ENCODE measurements around the gene NFE2L3. TPM values are rescaled to one million over a fixed set of nuclear protein-coding genes. Genes with fewer than 3 reads are reported as not detected.

Gene NFE2L3
- polyA plus RNA-seq, 1 experiment: 63.5 TPM

- CTCF ChIA-PET: interaction anchor here (0.7 to 10.3 kb wide), 20 partner anchors 8 to 952 kb away, joined by 3 to 165 read pairs (median 5); partner anchors contain the start of gene NFE2L3
- POLR2A ChIA-PET: interaction anchor here (0.6 to 2.1 kb wide), 7 partner anchors 10 to 898 kb away, joined by 3 to 8 read pairs (median 3); partner anchors contain the start of gene NFE2L3
- no peak overlapping the region for H3K27ac ChIP-seq (ENCODE audit: low read depth, low read length)
Measured at GRCh38 chr7:26198781-26199169, 46.8 kb downstream of the NFE2L3 start.

GRCh38 chr7:26199301-26200037, 47.5 kb downstream of the NFE2L3 start:
- no peak for DNase-seq (ENCODE audit: low read depth, low spot score)
- CTCF ChIA-PET: interaction anchor here (1.4 to 10.3 kb wide), 8 partner anchors 11 to 351 kb away, joined by 3 to 165 read pairs (median 14); partner anchors contain the start of gene NFE2L3

More at GRCh38 chr7:26198781-26199169, 46.8 kb downstream of the NFE2L3 start:
- TF ChIP-seq CTCF (IDR thresholded peaks at IDR 0.05; ENCODE audit: low read depth, low read length): no peak
- peaks cover 5% of the 10 kb centered on the region; the same call in 1 of the 2 replicates for H3K9me3 ChIP-seq (ENCODE audit: control insufficient read depth, insufficient read depth, low read length)
- no peaks in the 10 kb centered on the region for H3K27me3 ChIP-seq (ENCODE audit: control insufficient read depth, insufficient read depth, low read length)
- DNase-seq (ENCODE audit: low read depth, low spot score): no peak
- peak overlapping the region; percentile 97 for H3K4me3 ChIP-seq (ENCODE audit: low read depth, low read length)

GRCh38 chr7:26200038-26200443, 48.0 kb downstream of the NFE2L3 start:
- CTCF ChIA-PET: interaction anchor here (1.4 to 10.3 kb wide), 4 partner anchors 12 to 351 kb away, joined by 3 to 165 read pairs (median 20); no protein-coding TSS in a partner anchor

More at GRCh38 chr7:26199301-26200037, 47.5 kb downstream of the NFE2L3 start:
- TF ChIP-seq CTCF (IDR thresholded peaks at IDR 0.05; ENCODE audit: low read depth, low read length): no peak
- Histone ChIP-seq H3K27ac (ENCODE audit: low read depth, low read length) (peak overlapping the region; percentile 96), H3K9me3 (ENCODE audit: control insufficient read depth, insufficient read depth, low read length) (peaks cover 5% of the 10 kb centered on the region; the same call in 1 of the 2 replicates), H3K4me3 (ENCODE audit: low read depth, low read length) (peak overlapping the region; percentile 97), H3K27me3 (ENCODE audit: control insufficient read depth, insufficient read depth, low read length) (no peaks in the 10 kb centered on the region)
- POLR2A ChIA-PET: interaction anchor here (0.6 to 2.8 kb wide), 33 partner anchors 8 to 1473 kb away, joined by 3 to 28 read pairs (median 4); partner anchors contain the start of genes HOXA5, HOXA7 and NFE2L3

GRCh38 chr7:26200444-26201246, 48.6 kb downstream of the NFE2L3 start, which contains the start of gene HNRNPA2B1:
TSS of gene HNRNPA2B1 (minus strand) at chr7:26200746. CDS start at chr7:26200577, 169 bp downstream.
- DNase-seq (ENCODE audit: low read depth, low spot score): peak; percentile 93
- peak within 1 kb of the TSS; percentile 96 for H3K27ac ChIP-seq (ENCODE audit: low read depth, low read length)
- peaks cover 5% of the 10 kb centered on the region; the same call in 1 of the 2 replicates for H3K9me3 ChIP-seq (ENCODE audit: control insufficient read depth, insufficient read depth, low read length)
- peak within 1 kb of the TSS; percentile 97 for H3K4me3 ChIP-seq (ENCODE audit: low read depth, low read length)
- POLR2A ChIA-PET: interaction anchor here (0.6 to 2.8 kb wide), 34 partner anchors 9 to 1475 kb away, joined by 3 to 28 read pairs (median 4); partner anchors contain the start of genes HOXA5, HOXA7 and NFE2L3
- no peak for TF ChIP-seq CTCF (IDR thresholded peaks at IDR 0.05; ENCODE audit: low read depth, low read length)
- CTCF ChIA-PET: interaction anchor here (1.0 to 10.3 kb wide), 4 partner anchors 9 to 352 kb away, joined by 3 to 165 read pairs (median 5); no protein-coding TSS in a partner anchor
- no peaks in the 10 kb centered on the region for H3K27me3 ChIP-seq (ENCODE audit: control insufficient read depth, insufficient read depth, low read length)

More at GRCh38 chr7:26200038-26200443, 48.0 kb downstream of the NFE2L3 start:
- POLR2A ChIA-PET: interaction anchor here (0.6 to 2.8 kb wide), 31 partner anchors 8 to 1474 kb away, joined by 3 to 28 read pairs (median 4); partner anchors contain the start of genes HOXA5, HOXA7 and NFE2L3
- Histone ChIP-seq H3K9me3 (ENCODE audit: control insufficient read depth, insufficient read depth, low read length) (peaks cover 5% of the 10 kb centered on the region; the same call in 1 of the 2 replicates), H3K27me3 (ENCODE audit: control insufficient read depth, insufficient read depth, low read length) (no peaks in the 10 kb centered on the region), H3K27ac (ENCODE audit: low read depth, low read length) (peak overlapping the region; percentile 96), H3K4me3 (ENCODE audit: low read depth, low read length) (peak overlapping the region; percentile 97)
- no peak for TF ChIP-seq CTCF (IDR thresholded peaks at IDR 0.05; ENCODE audit: low read depth, low read length)
- no peak for DNase-seq (ENCODE audit: low read depth, low spot score)
